A549 treated with DMSO at 1 μM for 4 hours (cell line): ENCODE data around the gene EIF5B. TPM values are rescaled to one million over a fixed set of nuclear protein-coding genes. Genes with fewer than 3 reads are reported as not detected.

Source experiments
- total RNA-seq: library from RNA; stranded (reverse); fragments of 200-300 nt; extraction: Qiagen RNA extraction; gene quantifications from 5 replicates; pipeline ENCODE4 v1.2.3, GENCODE V29; 2022; ENCODE audit warnings: low read depth

The EIF5B gene, protein sequence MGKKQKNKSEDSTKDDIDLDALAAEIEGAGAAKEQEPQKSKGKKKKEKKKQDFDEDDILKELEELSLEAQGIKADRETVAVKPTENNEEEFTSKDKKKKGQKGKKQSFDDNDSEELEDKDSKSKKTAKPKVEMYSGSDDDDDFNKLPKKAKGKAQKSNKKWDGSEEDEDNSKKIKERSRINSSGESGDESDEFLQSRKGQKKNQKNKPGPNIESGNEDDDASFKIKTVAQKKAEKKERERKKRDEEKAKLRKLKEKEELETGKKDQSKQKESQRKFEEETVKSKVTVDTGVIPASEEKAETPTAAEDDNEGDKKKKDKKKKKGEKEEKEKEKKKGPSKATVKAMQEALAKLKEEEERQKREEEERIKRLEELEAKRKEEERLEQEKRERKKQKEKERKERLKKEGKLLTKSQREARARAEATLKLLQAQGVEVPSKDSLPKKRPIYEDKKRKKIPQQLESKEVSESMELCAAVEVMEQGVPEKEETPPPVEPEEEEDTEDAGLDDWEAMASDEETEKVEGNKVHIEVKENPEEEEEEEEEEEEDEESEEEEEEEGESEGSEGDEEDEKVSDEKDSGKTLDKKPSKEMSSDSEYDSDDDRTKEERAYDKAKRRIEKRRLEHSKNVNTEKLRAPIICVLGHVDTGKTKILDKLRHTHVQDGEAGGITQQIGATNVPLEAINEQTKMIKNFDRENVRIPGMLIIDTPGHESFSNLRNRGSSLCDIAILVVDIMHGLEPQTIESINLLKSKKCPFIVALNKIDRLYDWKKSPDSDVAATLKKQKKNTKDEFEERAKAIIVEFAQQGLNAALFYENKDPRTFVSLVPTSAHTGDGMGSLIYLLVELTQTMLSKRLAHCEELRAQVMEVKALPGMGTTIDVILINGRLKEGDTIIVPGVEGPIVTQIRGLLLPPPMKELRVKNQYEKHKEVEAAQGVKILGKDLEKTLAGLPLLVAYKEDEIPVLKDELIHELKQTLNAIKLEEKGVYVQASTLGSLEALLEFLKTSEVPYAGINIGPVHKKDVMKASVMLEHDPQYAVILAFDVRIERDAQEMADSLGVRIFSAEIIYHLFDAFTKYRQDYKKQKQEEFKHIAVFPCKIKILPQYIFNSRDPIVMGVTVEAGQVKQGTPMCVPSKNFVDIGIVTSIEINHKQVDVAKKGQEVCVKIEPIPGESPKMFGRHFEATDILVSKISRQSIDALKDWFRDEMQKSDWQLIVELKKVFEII
- 61.2 to 72.7 TPM (median 64.8 TPM) in 5 replicates for total RNA-seq

DNA sequence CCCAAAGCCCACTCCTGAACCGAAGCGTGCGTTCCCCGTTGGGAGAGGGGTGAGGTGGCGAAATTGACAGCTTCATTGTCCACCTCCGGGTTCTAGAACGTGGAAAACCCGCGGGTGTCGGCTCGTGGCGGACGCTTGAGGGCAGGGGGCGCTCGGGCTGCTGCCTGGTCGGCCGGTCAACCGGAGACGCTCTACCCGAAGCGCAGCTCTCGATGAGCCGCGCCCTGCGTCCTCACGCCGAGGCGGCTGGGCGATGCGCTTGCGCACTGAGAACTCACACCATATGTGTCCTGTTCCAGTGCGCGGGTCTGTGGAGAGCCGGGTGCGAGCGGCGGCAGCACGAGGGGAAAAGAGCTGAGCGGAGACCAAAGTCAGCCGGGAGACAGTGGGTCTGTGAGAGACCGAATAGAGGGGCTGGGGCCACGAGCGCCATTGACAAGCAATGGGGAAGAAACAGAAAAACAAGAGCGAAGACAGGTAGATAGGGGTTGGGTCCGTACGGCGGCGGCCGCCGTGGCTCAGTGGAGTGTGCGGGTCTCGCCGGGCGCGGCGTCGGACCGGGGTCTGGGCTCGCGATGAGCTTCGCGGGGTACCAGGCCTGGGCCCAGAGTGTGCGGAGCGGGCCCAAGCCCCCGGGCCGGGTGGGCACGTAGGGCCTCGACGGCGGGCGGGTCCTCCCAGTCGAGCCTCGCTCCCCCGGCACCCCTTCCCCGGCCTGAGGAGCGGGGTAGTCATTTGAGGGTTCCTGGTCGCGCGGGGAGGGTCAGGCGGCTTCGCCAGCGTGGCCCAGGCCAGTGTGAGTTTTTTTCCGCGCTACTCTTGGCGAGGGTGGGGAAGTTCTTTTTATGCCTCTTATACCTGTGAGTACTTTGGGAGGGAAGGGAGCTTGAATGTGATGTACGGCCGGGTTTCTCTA lies at the start of gene EIF5B:
TSS of gene EIF5B (plus strand) at position 277 of the 916 bp plus-strand sequence. CDS start at position 443, 166 bp downstream.

DNA sequence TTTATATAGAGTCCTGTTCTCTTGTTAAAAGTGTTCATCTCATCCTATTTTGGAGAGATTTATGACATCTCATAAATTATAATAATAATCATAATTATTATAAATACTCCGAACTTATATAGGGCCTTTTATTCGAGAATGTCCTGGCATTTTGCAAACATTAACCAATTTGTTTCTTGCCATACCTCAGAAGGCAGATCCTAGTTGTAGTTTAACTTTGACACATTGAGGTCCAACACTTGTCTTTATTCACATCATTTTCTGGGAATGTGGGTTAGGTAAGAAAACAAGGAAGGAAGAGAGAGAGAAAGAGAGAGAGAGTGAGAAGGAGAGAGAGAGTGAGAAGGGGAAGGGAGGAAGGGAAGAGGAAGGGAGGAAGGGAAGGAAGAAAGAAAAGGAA lies 36.1 kb upstream of the EIF5B start, which contains the start of gene LYG1:
TSS of gene LYG1 (minus strand) at position 101 of the 400 bp plus-strand sequence. CDS start 5,527 bp downstream, outside the sequence.

DNA sequence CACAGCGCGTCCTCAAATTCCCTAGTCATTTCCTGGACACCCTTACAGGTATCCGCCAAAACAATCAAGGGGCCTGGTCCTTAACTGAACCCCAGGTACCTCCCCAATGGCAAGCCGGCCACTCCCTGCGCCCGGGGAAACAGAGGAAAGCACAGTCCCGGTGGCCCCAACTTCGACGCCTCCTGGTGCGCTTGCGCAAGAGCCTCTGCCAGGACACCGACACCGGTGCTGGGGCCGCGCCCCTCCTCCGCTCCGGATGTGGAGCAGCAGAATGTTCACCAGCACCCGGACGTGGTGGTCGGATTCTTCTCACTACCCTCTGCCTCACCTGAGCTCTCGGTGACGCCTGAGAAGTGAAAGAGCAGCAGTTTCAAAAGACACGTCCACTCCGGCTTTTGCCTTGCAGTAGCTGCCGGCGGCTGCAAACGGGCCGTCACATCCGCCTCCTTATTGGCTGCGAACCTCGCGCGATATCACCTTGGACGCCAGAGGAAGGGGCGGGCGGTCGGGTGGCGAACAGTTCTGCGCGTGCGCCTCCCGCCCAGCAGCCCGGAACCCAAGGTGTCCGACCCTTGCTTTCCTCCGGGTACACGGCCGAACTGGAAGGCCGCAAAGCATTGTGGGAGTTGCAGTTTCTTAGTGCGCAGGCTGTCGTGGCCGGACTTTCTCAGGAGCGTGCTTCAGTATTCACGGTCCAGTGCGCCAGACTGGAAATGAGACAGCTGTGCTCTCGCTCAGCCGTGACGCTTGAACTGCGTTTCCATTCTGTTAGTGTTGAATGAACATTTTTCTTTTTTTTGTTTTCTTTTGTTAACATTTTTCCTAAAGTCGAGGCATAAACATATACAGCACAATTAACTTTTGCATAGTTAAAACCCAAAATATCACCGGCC lies 1.0 kb upstream of the EIF5B start, which contains the start of gene TXNDC9:
TSS of gene TXNDC9 (minus strand) at position 423 of the 893 bp plus-strand sequence. CDS start 3,123 bp downstream, outside the sequence.

Other genes starting within 250 kb of the EIF5B start
- 0.41 to 0.61 TPM (median 0.52 TPM) in 5 replicates for gene C2orf15, start 195.7 kb upstream of the EIF5B start, total RNA-seq
- gene TSGA10, start 182.4 kb upstream of the EIF5B start, total RNA-seq = 1.5 to 7.1 TPM (median 4.2 TPM) in 5 replicates
- 3.1 to 4.3 TPM (median 3.8 TPM) in 5 replicates for gene LIPT1, start 182.4 kb upstream of the EIF5B start, total RNA-seq
- 25.0 to 31.9 TPM (median 29.6 TPM) in 5 replicates for gene MITD1, start 156.3 kb upstream of the EIF5B start, total RNA-seq
- gene MRPL30, start 156.2 kb upstream of the EIF5B start, total RNA-seq = 33.1 to 44.6 TPM (median 35.6 TPM) in 5 replicates
- not detected in 5 replicates for gene LYG2, start 81.7 kb upstream of the EIF5B start, total RNA-seq
- 0.49 to 2.6 TPM (median 1.6 TPM) in 5 replicates for gene LYG1, start 36.2 kb upstream of the EIF5B start, total RNA-seq
- gene TXNDC9, start 1.1 kb upstream of the EIF5B start, total RNA-seq = 37.3 to 44.9 TPM (median 41.4 TPM) in 5 replicates
- gene REV1, start 152.6 kb downstream of the EIF5B start, total RNA-seq = 10.0 to 13.4 TPM (median 10.9 TPM) in 5 replicates